Muscle of leg (tissue), 11 donors: ENCODE results near the gene WBP1L. TPM values are rescaled to one million over a fixed set of nuclear protein-coding genes. Genes with fewer than 3 reads are reported as not detected.
A peak's percentile ranks its signal among the peaks of the same experiment; 100 is the strongest.
"Not testable (repeated sequence)": the region's sequence is repeated elsewhere in the genome, so short reads cannot be mapped to it uniquely, and the experiment has no call there.

Source experiments
- DNase-seq: peaks from one replicate; pipeline ENCODE4 v3.0.0; 2013
- H3K27ac ChIP-seq: one replicate; pipeline ENCODE4 v1.5.1; 2013; ENCODE audit warnings: mild to moderate bottlenecking, low read length, control low read depth
- H3K27me3 ChIP-seq: one replicate; pipeline ENCODE4 v1.6.1; 2013; ENCODE audit warnings: low read length; ENCODE audit not compliant: control insufficient read depth, insufficient read depth
- H3K36me3 ChIP-seq: one replicate; pipeline ENCODE4 v1.6.1; 2013; ENCODE audit warnings: low read length; ENCODE audit not compliant: control insufficient read depth, insufficient read depth
- H3K4me1 ChIP-seq: one replicate; pipeline ENCODE4 v1.6.1; 2013; ENCODE audit warnings: low read length; ENCODE audit not compliant: control insufficient read depth, insufficient read depth
- H3K4me3 ChIP-seq: one replicate; pipeline ENCODE4 v1.5.1; 2013; ENCODE audit warnings: low read length, control low read depth
- H3K9me3 ChIP-seq: replicated peaks from 2 replicates; pipeline ENCODE4 v1.6.1; 2013; ENCODE audit warnings: low read depth, low read length; ENCODE audit not compliant: control insufficient read depth
- WGBS: methylation state at CpG from one replicate; pipeline ENCODE4 v1.1.5; 2013; ENCODE audit warnings: missing lambda C conversion rate; ENCODE audit not compliant: insufficient coverage; 5-methylcytosine and 5-hydroxymethylcytosine counted together
- polyA plus RNA-seq, 8 donors: library from polyadenylated mRNA; unstranded; fragments of 120-200 nt; gene quantifications; one replicate each; pipeline versions ENCODE4 v1.2.1 to v1.2.3, GENCODE V29; 2013; ENCODE audit warnings: inconsistent platforms in 1 of 8, low replicate concordance in 1 of 8; ENCODE audit not compliant: insufficient read length in 8 of 8, insufficient read depth in 1 of 8
- total RNA-seq: library from RNA; stranded (reverse); fragments of 120-200 nt; gene quantifications from one replicate; pipeline ENCODE4 v1.2.4, GENCODE V29; 2013

The WBP1L gene
- total and polyA plus RNA-seq, 9 donors: 30.7 to 57.3 (median 48.2) TPM

DNA sequence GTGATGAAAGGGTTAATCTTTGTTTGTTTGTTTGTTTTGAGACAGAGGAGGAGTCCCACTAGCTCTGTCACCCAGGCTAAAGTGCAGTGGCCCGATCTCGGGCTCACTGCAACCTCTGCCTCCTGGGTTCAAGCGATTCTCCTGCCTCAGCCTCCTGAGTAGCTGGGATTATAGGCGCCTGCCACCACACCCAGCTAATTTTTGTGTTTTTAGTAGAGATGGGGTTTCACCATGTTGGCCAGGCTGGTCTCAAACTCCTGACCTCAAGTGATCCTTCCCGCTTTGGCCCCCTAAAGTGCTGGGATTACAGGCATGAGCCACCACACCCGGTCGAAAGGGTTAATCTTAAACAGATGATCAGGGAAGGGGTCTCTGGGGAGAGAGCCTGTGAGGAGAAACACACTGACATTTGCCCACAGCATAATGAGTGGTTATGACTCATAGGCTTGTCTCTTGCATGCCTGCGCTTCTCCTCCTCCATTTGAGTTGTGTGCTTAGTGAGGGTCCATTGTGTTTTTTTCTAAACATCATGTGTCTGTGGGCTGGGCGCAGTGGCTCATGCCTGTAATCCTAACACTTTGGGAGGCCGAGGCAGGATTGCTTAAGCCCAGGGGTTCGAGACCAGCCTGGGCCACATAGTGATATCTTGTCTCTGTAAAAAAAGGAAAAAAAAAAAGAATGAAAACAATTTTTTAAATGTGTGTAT is 112.1 kb downstream of the WBP1L start:
- H3K27ac ChIP-seq, H3K36me3 ChIP-seq, H3K4me1 ChIP-seq, H3K27me3 ChIP-seq, H3K4me3 ChIP-seq, H3K9me3 ChIP-seq: not testable (repeated sequence)
- DNase-seq: peak; percentile 31
- WGBS: 70% methylated on average over 4 of the region's 11 CpGs

DNA sequence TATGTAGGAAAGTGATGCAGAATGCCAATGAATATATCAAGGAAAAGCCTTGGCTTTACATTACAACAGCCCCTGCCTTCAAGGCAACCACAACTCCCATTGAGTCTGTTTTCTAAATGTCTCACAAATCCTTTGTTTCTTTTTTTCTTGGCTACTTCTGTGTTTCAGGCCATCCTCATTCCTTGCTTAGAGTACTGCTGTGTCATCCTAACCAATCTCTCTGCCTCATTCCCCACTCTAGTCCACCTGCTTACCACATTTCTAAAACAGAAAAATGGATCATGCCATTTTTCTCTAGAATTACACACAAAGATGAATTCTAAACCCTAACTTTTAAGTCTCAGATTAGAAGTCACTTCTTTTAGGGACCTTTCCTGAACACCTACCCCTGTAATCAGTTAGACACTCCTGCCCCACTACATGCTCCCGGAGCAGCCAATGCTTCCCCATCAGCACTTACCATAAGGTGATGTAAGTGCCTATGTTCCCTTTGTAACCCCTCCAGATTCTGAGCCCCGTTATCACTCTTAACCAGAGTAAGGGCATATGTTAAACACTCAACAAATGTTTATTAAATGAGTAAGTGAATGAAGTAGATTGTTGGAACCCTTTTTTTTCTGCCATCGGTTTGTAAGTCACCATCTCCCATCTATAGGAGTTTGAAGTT is 113.1 kb downstream of the WBP1L start:
- H3K27ac ChIP-seq: no peak overlapping the region
- H3K4me3 ChIP-seq: no peak overlapping the region
- H3K9me3 ChIP-seq: no peaks in the 10 kb centered on the region
- H3K27me3 ChIP-seq: no peaks in the 10 kb centered on the region
- WGBS: no CpG with 5 or more reads among the region's 3 CpGs
- H3K36me3 ChIP-seq: peaks cover 7% of the 10 kb centered on the region
- peaks cover 7% of the 10 kb centered on the region for H3K4me1 ChIP-seq
- DNase-seq: no peak

DNA sequence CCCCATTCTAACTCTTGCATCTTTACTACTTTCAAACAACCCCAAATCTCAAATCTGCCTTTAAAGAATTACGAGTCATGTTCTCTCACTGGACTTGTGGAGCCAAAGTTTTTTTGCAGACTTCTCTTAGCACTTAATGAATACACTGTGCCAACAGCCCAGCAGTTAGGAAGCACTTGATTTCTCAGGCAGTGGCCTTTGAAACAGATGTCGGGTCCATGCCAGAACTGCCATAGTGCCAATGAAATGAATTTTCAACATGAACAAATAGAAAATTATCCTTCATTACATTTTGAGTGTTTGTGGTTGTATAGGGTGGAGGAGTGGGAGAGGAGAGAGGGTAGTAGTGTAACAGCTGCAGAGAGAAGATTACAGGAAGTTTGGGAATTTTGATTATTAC is 116.2 kb downstream of the WBP1L start:
- no peak overlapping the region for H3K27ac ChIP-seq
- H3K36me3 ChIP-seq: peaks cover 16% of the 10 kb centered on the region
- WGBS: 50% methylated on average over 1 of the region's 2 CpGs
- H3K4me3 ChIP-seq: no peak overlapping the region
- H3K9me3 ChIP-seq: no peaks in the 10 kb centered on the region
- H3K27me3 ChIP-seq: no peaks in the 10 kb centered on the region
- peaks cover 4% of the 10 kb centered on the region for H3K4me1 ChIP-seq
- peak; percentile 63 for DNase-seq

DNA sequence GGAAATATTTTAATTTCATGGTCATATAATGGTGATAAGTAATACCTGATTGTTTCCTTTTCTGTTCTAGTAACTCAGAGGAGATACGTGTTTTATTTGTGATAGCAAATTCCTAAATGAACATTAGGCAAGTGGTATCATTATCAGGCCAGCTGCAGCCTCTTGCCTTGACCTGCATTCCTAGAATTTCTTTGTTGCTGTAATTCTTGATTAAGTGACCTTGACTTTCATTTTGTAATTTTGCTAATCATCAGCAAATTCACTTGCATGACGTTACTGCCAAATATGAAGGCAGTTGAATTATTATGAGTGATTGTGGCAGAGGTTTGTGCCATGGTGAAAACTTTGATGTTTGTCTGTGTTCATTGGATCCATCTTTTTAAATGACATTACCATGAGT is 119.9 kb downstream of the WBP1L start:
- Histone ChIP-seq H3K4me1 (no peaks in the 10 kb centered on the region), H3K36me3 (peaks cover 16% of the 10 kb centered on the region), H3K27ac (no peak overlapping the region), H3K4me3 (no peak overlapping the region), H3K9me3 (no peaks in the 10 kb centered on the region), H3K27me3 (no peaks in the 10 kb centered on the region)
- WGBS: 40% methylated on average over 1 of the region's 2 CpGs
- no peak for DNase-seq

DNA sequence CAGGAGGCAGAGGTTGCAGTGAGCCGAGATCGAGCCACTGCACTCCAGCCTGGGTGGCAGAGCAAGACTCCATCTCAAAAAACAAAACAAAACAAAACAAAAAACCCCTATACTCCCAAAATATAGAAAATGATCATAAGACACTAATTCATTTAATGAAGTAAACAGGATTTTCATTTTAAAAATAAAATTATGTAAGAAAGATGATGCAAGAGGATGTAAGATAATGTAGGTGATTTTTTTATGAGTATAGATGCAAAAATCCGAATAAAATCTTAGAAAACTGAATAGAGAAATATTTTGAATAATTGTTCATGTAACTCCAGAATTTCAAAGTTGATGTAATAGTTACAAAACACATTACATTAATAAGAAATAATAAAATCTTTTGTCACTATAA is 121.9 kb downstream of the WBP1L start:
- no CpG with 5 or more reads among the region's 3 CpGs for WGBS
- H3K36me3 ChIP-seq: peaks cover 12% of the 10 kb centered on the region

More for the DNA sequence above, 121.9 kb downstream of the WBP1L start:
- Histone ChIP-seq H3K4me3 (no peak overlapping the region), H3K27me3 (peaks cover 2% of the 10 kb centered on the region), H3K9me3 (no peaks in the 10 kb centered on the region), H3K4me1 (peaks cover 9% of the 10 kb centered on the region), H3K27ac (no peak overlapping the region)
- DNase-seq: no peak

Other genes with a start within 250 kb of the WBP1L start
- 64.4 TPM for gene ACTR1A, start 241.2 kb upstream of the WBP1L start, total RNA-seq
- gene ACTR1A, start 241.2 kb upstream of the WBP1L start, polyA plus RNA-seq: 10 to 100 TPM; 72.5 to 85.5 (median 80.2) TPM
- 5.1 TPM for gene SUFU, start 240.0 kb upstream of the WBP1L start, total RNA-seq
- 10 to 100 TPM; 10.6 to 21.5 (median 17.4) TPM for gene SUFU, start 240.0 kb upstream of the WBP1L start, polyA plus RNA-seq
- gene TRIM8, start 99.5 kb upstream of the WBP1L start, total RNA-seq: 35.2 TPM
- 10 to 100 TPM; 71.1 to 96.6 (median 80.3) TPM for gene TRIM8, start 99.5 kb upstream of the WBP1L start, polyA plus RNA-seq
- 7.6 TPM for gene ARL3, start 29.6 kb upstream of the WBP1L start, total RNA-seq
- gene ARL3, start 29.6 kb upstream of the WBP1L start, polyA plus RNA-seq: 10 to 100 TPM; 12.3 to 15.8 (median 14.0) TPM
- 6.6 TPM for gene SFXN2, start 29.3 kb upstream of the WBP1L start, total RNA-seq
- 1 to 10 TPM; 4.2 to 7.4 (median 6.1) TPM for gene SFXN2, start 29.3 kb upstream of the WBP1L start, polyA plus RNA-seq
- gene CYP17A1, start 93.5 kb downstream of the WBP1L start, total RNA-seq: 0.66 TPM
- gene CYP17A1, start 93.5 kb downstream of the WBP1L start, polyA plus RNA-seq: 1 to 10 TPM in 4 of 8 donors, under 1 TPM in 3, not detected in 1; 0.17 to 2.0 (median 1.3) TPM
- gene BORCS7, start 110.3 kb downstream of the WBP1L start, total RNA-seq: 27.5 TPM
- gene BORCS7, start 110.3 kb downstream of the WBP1L start, polyA plus RNA-seq: 10 to 100 TPM; 23.2 to 34.2 (median 27.8) TPM
- gene AS3MT, start 125.5 kb downstream of the WBP1L start, total RNA-seq: 11.9 TPM
- gene AS3MT, start 125.5 kb downstream of the WBP1L start, polyA plus RNA-seq: 10 to 100 TPM in 6 of 8 donors, 1 to 10 TPM in 2; 8.3 to 15.3 (median 11.6) TPM
- gene CNNM2, start 174.3 kb downstream of the WBP1L start, total RNA-seq: 2.5 TPM
- gene CNNM2, start 174.3 kb downstream of the WBP1L start, polyA plus RNA-seq: 1 to 10 TPM; 2.0 to 4.2 (median 3.5) TPM